Measurements from ENCODE around the gene CPS1.
A peak's percentile ranks its signal among the peaks of the same experiment; 100 is the strongest.

CPS1 gene

GRCh38 chr2:210546424-210547208 is 9.8 kb upstream of the CPS1 start:
- DNase-seq (ENCODE audit: low read depth), result no peak

- no peak for DNase-seq (ENCODE audit: low read depth)
Measured at GRCh38 chr2:210548031-210548430, 8.4 kb upstream of the CPS1 start.

GRCh38 chr2:210548878-210549384 is 7.5 kb upstream of the CPS1 start:
- DNase-seq (ENCODE audit: low read depth), result no peak

- no peak for DNase-seq (ENCODE audit: low read depth)
Measured at GRCh38 chr2:210551001-210551400, 5.4 kb upstream of the CPS1 start.

- no peak for DNase-seq (ENCODE audit: low read depth)
Measured at GRCh38 chr2:210553373-210553772, 3.0 kb upstream of the CPS1 start.

GRCh38 chr2:210555555-210555954 is 844 bp upstream of the CPS1 start:
- DNase-seq (ENCODE audit: low read depth), result no peak

GRCh38 chr2:210557721-210558120 is 1.3 kb downstream of the CPS1 start:
- no peak for DNase-seq (ENCODE audit: low read depth)

- DNase-seq (ENCODE audit: low read depth), result no peak
Measured at GRCh38 chr2:210558708-210559107, 2.3 kb downstream of the CPS1 start.

- DNase-seq (ENCODE audit: low read depth), result no peak
Measured at GRCh38 chr2:210559182-210559581, 2.8 kb downstream of the CPS1 start.

- DNase-seq (ENCODE audit: low read depth), result no peak
Measured at GRCh38 chr2:210561475-210561874, 5.1 kb downstream of the CPS1 start.

GRCh38 chr2:210562091-210562490 is 5.7 kb downstream of the CPS1 start:
- DNase-seq (ENCODE audit: low read depth), result no peak

GRCh38 chr2:210562502-210563080 is 6.2 kb downstream of the CPS1 start:
- DNase-seq (ENCODE audit: low read depth), result no peak

- DNase-seq (ENCODE audit: low read depth), result no peak
Measured at GRCh38 chr2:210567279-210567678, 10.9 kb downstream of the CPS1 start.

GRCh38 chr2:210568108-210568507 is 11.7 kb downstream of the CPS1 start:
- no peak for DNase-seq (ENCODE audit: low read depth)

- peak; percentile 13 for DNase-seq (ENCODE audit: low read depth)
Measured at GRCh38 chr2:210577263-210578071, 21.1 kb downstream of the CPS1 start.

- no peak for DNase-seq (ENCODE audit: low read depth)
Measured at GRCh38 chr2:210584834-210585233, 28.4 kb downstream of the CPS1 start.

- peak; percentile 15 for DNase-seq (ENCODE audit: low read depth)
Measured at GRCh38 chr2:210586381-210586780, 30.0 kb downstream of the CPS1 start.

- DNase-seq (ENCODE audit: low read depth), result no peak
Measured at GRCh38 chr2:210591663-210592062, 35.3 kb downstream of the CPS1 start.

GRCh38 chr2:210592726-210593125 is 36.3 kb downstream of the CPS1 start:
- DNase-seq (ENCODE audit: low read depth), result no peak

GRCh38 chr2:210593166-210593565 is 36.8 kb downstream of the CPS1 start:
- DNase-seq (ENCODE audit: low read depth), result no peak

GRCh38 chr2:210598219-210598618 is 41.8 kb downstream of the CPS1 start:
- DNase-seq (ENCODE audit: low read depth), result no peak

- DNase-seq (ENCODE audit: low read depth), result no peak
Measured at GRCh38 chr2:210599476-210599875, 43.1 kb downstream of the CPS1 start.

GRCh38 chr2:210604666-210605065 is 48.3 kb downstream of the CPS1 start:
- DNase-seq (ENCODE audit: low read depth), result no peak
